Liver (tissue), 3 donors: ENCODE measurements around the gene PROKR1.

ENCODE experiments used
- EGR1 ChIP-seq, 2 donors: IDR thresholded peaks; 2 replicates each; pipeline ENCODE4 v1.6.1; 2016 to 2018; ENCODE audit warnings: antibody characterized with exemption in 2 of 2, low read depth in 2 of 2
- FOXA1 ChIP-seq: IDR thresholded peaks from 2 replicates; pipeline ENCODE4 v1.6.1; 2016; ENCODE audit warnings: antibody characterized with exemption
- GABPA ChIP-seq, 2 donors: IDR thresholded peaks in 1 of 2; conservative IDR thresholded peaks in 1 of 2; 2 replicates each; pipeline ENCODE4 v1.6.1; 2016; ENCODE audit warnings: antibody characterized with exemption in 2 of 2, mild to moderate bottlenecking in 1 of 2, moderate library complexity in 1 of 2
- HNF4G ChIP-seq: IDR thresholded peaks from 2 replicates; pipeline ENCODE4 v1.6.1; 2016; ENCODE audit warnings: antibody characterized with exemption
- JUND ChIP-seq, 2 donors: IDR thresholded peaks; 2 replicates each; pipeline ENCODE4 v1.6.1; 2016; ENCODE audit warnings: antibody characterized with exemption in 2 of 2
- MAX ChIP-seq: IDR thresholded peaks from 2 replicates; pipeline ENCODE4 v1.6.1; 2016; ENCODE audit warnings: antibody characterized with exemption
- RXRA ChIP-seq, 2 donors: IDR thresholded peaks; 2 replicates each; pipeline ENCODE4 v1.6.1; 2017 to 2018; ENCODE audit warnings: antibody characterized with exemption in 2 of 2, mild to moderate bottlenecking in 1 of 2
- SP1 ChIP-seq: IDR thresholded peaks from 2 replicates; pipeline ENCODE4 v1.6.1; 2018; ENCODE audit warnings: antibody characterized with exemption, mild to moderate bottlenecking
- TAF1 ChIP-seq: conservative IDR thresholded peaks from 2 replicates; pipeline ENCODE4 v1.6.1; 2016; ENCODE audit warnings: antibody characterized with exemption, mild to moderate bottlenecking
- YY1 ChIP-seq: IDR thresholded peaks from 2 replicates; pipeline ENCODE4 v1.6.1; 2016; ENCODE audit warnings: antibody characterized with exemption, mild to moderate bottlenecking
- ZBTB33 ChIP-seq: IDR thresholded peaks from 2 replicates; pipeline ENCODE4 v1.6.1; 2016; ENCODE audit warnings: antibody characterized with exemption
- TF ChIP-seq, protein P1 (sequence below): fragments of 150-350 bp; IDR thresholded peaks from 2 replicates; pipeline ENCODE4 v1.5.1; 2017; ENCODE audit warnings: improper control_type of control experiment, low read depth, low read length; ENCODE audit not compliant: missing input control
- TF ChIP-seq, protein P2 (sequence below): IDR thresholded peaks from 2 replicates; pipeline ENCODE4 v1.6.1; 2016; ENCODE audit warnings: antibody characterized with exemption, mild to moderate bottlenecking
- donor health status: healthy.
- donor health status: healthy.

DNA sequence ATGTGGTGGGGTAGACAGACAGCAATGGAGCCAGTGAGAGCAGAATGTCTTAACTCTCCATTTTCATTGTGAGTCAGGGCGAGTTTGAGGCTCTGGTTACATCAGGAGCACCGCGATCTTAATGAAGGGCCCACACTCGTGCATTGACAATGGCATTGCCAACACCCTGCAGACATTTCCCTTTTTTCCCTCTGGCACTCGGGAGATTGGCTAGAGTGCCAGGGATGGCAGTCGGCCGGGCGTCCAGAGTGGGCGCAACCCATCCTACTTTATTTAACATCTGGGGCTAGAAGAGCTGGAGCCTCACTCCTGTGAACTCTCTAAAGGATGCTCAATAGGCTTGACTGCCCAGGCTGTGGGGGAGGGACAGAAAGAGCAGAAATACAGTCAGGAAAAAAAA is 9.7 kb downstream of the PROKR1 start:
- TF ChIP-seq YY1 (no peak), TAF1 (no peak), GABPA (IDR thresholded peaks at IDR 0.05 in 1 of 2, conservative IDR thresholded peaks at IDR 0.05 in 1 of 2) (no peak), SP1 (no peak), HNF4G (no peak), JUND (IDR thresholded peaks at IDR 0.05) (no peak), EGR1 (IDR thresholded peaks at IDR 0.05; ENCODE audit: low read depth in 2 of 2) (no peak), RXRA (IDR thresholded peaks at IDR 0.05) (no peak), FOXA1 (no peak), ZBTB33 (no peak), MAX (no peak)
- TF ChIP-seq, protein P1, sequence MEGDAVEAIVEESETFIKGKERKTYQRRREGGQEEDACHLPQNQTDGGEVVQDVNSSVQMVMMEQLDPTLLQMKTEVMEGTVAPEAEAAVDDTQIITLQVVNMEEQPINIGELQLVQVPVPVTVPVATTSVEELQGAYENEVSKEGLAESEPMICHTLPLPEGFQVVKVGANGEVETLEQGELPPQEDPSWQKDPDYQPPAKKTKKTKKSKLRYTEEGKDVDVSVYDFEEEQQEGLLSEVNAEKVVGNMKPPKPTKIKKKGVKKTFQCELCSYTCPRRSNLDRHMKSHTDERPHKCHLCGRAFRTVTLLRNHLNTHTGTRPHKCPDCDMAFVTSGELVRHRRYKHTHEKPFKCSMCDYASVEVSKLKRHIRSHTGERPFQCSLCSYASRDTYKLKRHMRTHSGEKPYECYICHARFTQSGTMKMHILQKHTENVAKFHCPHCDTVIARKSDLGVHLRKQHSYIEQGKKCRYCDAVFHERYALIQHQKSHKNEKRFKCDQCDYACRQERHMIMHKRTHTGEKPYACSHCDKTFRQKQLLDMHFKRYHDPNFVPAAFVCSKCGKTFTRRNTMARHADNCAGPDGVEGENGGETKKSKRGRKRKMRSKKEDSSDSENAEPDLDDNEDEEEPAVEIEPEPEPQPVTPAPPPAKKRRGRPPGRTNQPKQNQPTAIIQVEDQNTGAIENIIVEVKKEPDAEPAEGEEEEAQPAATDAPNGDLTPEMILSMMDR: no peak
- TF ChIP-seq, protein P2, sequence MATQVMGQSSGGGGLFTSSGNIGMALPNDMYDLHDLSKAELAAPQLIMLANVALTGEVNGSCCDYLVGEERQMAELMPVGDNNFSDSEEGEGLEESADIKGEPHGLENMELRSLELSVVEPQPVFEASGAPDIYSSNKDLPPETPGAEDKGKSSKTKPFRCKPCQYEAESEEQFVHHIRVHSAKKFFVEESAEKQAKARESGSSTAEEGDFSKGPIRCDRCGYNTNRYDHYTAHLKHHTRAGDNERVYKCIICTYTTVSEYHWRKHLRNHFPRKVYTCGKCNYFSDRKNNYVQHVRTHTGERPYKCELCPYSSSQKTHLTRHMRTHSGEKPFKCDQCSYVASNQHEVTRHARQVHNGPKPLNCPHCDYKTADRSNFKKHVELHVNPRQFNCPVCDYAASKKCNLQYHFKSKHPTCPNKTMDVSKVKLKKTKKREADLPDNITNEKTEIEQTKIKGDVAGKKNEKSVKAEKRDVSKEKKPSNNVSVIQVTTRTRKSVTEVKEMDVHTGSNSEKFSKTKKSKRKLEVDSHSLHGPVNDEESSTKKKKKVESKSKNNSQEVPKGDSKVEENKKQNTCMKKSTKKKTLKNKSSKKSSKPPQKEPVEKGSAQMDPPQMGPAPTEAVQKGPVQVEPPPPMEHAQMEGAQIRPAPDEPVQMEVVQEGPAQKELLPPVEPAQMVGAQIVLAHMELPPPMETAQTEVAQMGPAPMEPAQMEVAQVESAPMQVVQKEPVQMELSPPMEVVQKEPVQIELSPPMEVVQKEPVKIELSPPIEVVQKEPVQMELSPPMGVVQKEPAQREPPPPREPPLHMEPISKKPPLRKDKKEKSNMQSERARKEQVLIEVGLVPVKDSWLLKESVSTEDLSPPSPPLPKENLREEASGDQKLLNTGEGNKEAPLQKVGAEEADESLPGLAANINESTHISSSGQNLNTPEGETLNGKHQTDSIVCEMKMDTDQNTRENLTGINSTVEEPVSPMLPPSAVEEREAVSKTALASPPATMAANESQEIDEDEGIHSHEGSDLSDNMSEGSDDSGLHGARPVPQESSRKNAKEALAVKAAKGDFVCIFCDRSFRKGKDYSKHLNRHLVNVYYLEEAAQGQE: no peak
